RWPE1 (cell line): ENCODE data around the gene SAMD14.
A peak's percentile ranks its signal among the peaks of the same experiment; 100 is the strongest.
"Not testable (repeated sequence)": the region's sequence is repeated elsewhere in the genome, so short reads cannot be mapped to it uniquely, and the experiment has no call there.

ENCODE experiments used
- CTCF ChIA-PET: fragments of 350-600 bp; sonication (Branson Sonifier 250); formaldehyde crosslinking; extraction: SDS; loops from one replicate; lab custom pipeline; 2021; lab: Yijun Ruan, JAX
- POLR2A ChIA-PET: fragments of 400-600 bp; formaldehyde crosslinking; extraction: SDS; loops from one replicate; lab custom pipeline; 2020; ENCODE audit warnings: antibody characterized with exemption; ENCODE audit not compliant: low non-redundant PET; lab: Yijun Ruan, JAX
- DNase-seq: peaks from one replicate; pipeline ENCODE4 v3.0.0; 2012; ENCODE audit warnings: low spot score
- H3K27ac ChIP-seq: fragments of 450-650 bp; 2 replicates; pipeline ENCODE4 v1.5.1; 2017
- CTCF ChIP-seq: fragments of 450-650 bp; conservative IDR thresholded peaks from 2 replicates; pipeline ENCODE4 v1.5.1; 2017; ENCODE audit warnings: low read depth, mild to moderate bottlenecking

Gene SAMD14

GRCh38 chr17:50063561-50064252 is 66.3 kb downstream of the SAMD14 start:
- POLR2A ChIA-PET: no interaction called here

GRCh38 chr17:50062293-50063243 is 67.4 kb downstream of the SAMD14 start:
- POLR2A ChIA-PET: interaction anchor here (0.6 to 3.7 kb wide), 3 partner anchors 32 to 176 kb away, joined by 3 to 34 read pairs (median 9); no protein-coding TSS in a partner anchor
- peak; percentile 96 for DNase-seq
- TF ChIP-seq CTCF: no peak
- CTCF ChIA-PET: interaction anchor here (1.2 to 1.3 kb wide), 2 partner anchors 32 to 35 kb away, joined by 3 to 5 read pairs; no protein-coding TSS in a partner anchor
- H3K27ac ChIP-seq: peak overlapping the region; percentile 100

More at GRCh38 chr17:50063561-50064252, 66.3 kb downstream of the SAMD14 start:
- H3K27ac ChIP-seq: peak overlapping the region; percentile 100
- CTCF ChIA-PET: interaction anchor here (0.8 to 1.6 kb wide), 3 partner anchors 37 to 233 kb away, joined by 4 to 5 read pairs (median 5); no protein-coding TSS in a partner anchor
- DNase-seq: no peak
- TF ChIP-seq CTCF: no peak

GRCh38 chr17:50061713-50062045 is 68.3 kb downstream of the SAMD14 start:
- H3K27ac ChIP-seq: peak overlapping the region; percentile 100
- not testable (repeated sequence) for DNase-seq

GRCh38 chr17:50060951-50061712 is 68.8 kb downstream of the SAMD14 start:
- no peak for TF ChIP-seq CTCF
- peak; percentile 77 for DNase-seq
- CTCF ChIA-PET: interaction anchor here (0.8 kb wide), 1 partner anchor 27 kb away, joined by 3 read pairs; no protein-coding TSS in a partner anchor
- POLR2A ChIA-PET: interaction anchor here (0.5 to 3.7 kb wide), 6 partner anchors 9 to 269 kb away, joined by 3 to 34 read pairs (median 4); no protein-coding TSS in a partner anchor
- peak overlapping the region; percentile 100 for H3K27ac ChIP-seq

More at GRCh38 chr17:50061713-50062045, 68.3 kb downstream of the SAMD14 start:
- POLR2A ChIA-PET: interaction anchor here (0.5 to 3.7 kb wide), 4 partner anchors 9 to 175 kb away, joined by 3 to 34 read pairs (median 6); no protein-coding TSS in a partner anchor
- CTCF ChIA-PET: interaction anchor here (1.3 kb wide), 1 partner anchor 32 kb away, joined by 5 read pairs; no protein-coding TSS in a partner anchor
